HFFc6 (cell line): ENCODE measurements around the gene ZNF407. TPM values are rescaled to one million over a fixed set of nuclear protein-coding genes. Genes with fewer than 3 reads are reported as not detected.
A peak's percentile ranks its signal among the peaks of the same experiment; 100 is the strongest.

Experiments used
- DNase-seq: peaks from one replicate; pipeline ENCODE4 v3.0.0-alpha.2; 2018
- H3K27ac Mint-ChIP-seq: 2 replicates; pipeline ENCODE4 v1.8.0; 2020; ENCODE audit warnings: mild to moderate bottlenecking, mixed read lengths
- H3K27me3 Mint-ChIP-seq: 2 replicates; pipeline ENCODE4 v1.8.0; 2021; ENCODE audit warnings: mild to moderate bottlenecking, moderate library complexity, mixed read lengths; ENCODE audit not compliant: insufficient read depth
- H3K36me3 Mint-ChIP-seq: 2 replicates; pipeline ENCODE4 v1.8.0; 2021; ENCODE audit warnings: low read depth, mixed read lengths
- H3K4me1 Mint-ChIP-seq: 2 replicates; pipeline ENCODE4 v1.8.0; 2020; ENCODE audit warnings: low read depth, mixed read lengths
- H3K4me3 Mint-ChIP-seq: 2 replicates; pipeline ENCODE4 v1.8.0; 2020; ENCODE audit warnings: mild to moderate bottlenecking, moderate library complexity, mixed read lengths
- H3K9me3 Mint-ChIP-seq: 2 replicates; pipeline ENCODE4 v1.8.0; 2020; ENCODE audit warnings: mild to moderate bottlenecking, mixed read lengths
- total RNA-seq, 6 experiments: library from RNA; stranded (reverse); fragmentation: NEBNext Ultra II Directional; extraction: Animal tissue kit (Norgen Biotek cat#: 25700); gene quantifications; 2 replicates in 1 of 6; 3 replicates in 5 of 6; pipeline ENCODE4 v1.2.3, GENCODE V29; 2021
- TF ChIP-seq, protein P1 (sequence below): fragments of 200-600 bp; sonication (generic); IDR thresholded peaks from 2 replicates; pipeline ENCODE4 v1.5.0; 2021; ENCODE audit warnings: antibody characterized with exemption, mild to moderate bottlenecking

Gene ZNF407
- total RNA-seq, 6 experiments from 2014 or later, result 7.9 to 9.7 (median 9.1) TPM

DNA sequence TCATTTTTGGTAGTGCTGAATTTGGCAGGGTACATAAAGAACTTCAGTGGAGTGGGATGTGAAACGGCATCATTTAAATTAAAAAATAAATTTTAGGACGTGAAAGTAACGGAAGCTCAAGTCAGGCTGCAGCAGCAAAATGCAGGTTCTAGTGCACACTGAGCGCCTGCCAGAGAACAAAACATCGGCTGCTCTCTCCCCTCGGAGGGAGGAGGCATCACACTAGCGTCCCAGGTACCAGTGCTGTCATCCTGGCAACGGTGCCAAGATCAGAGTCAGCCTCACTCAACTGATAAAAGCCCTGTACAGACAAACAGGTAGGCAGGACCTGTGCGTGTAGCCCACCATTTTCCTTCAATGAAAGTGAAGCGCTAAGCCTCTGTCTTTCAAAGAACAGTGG lies 349.7 kb downstream of the ZNF407 start:
- Mint-ChIP-seq H3K9me3 (no peaks in the 10 kb centered on the region), H3K4me1 (peaks cover 62% of the 10 kb centered on the region), H3K27ac (no peak overlapping the region), H3K27me3 (no peaks in the 10 kb centered on the region), H3K4me3 (no peak overlapping the region), H3K36me3 (no peaks in the 10 kb centered on the region; the same call in 1 of the 2 replicates)
- TF ChIP-seq, protein P1, sequence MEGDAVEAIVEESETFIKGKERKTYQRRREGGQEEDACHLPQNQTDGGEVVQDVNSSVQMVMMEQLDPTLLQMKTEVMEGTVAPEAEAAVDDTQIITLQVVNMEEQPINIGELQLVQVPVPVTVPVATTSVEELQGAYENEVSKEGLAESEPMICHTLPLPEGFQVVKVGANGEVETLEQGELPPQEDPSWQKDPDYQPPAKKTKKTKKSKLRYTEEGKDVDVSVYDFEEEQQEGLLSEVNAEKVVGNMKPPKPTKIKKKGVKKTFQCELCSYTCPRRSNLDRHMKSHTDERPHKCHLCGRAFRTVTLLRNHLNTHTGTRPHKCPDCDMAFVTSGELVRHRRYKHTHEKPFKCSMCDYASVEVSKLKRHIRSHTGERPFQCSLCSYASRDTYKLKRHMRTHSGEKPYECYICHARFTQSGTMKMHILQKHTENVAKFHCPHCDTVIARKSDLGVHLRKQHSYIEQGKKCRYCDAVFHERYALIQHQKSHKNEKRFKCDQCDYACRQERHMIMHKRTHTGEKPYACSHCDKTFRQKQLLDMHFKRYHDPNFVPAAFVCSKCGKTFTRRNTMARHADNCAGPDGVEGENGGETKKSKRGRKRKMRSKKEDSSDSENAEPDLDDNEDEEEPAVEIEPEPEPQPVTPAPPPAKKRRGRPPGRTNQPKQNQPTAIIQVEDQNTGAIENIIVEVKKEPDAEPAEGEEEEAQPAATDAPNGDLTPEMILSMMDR, result no peak
- DNase-seq, result no peak

DNA sequence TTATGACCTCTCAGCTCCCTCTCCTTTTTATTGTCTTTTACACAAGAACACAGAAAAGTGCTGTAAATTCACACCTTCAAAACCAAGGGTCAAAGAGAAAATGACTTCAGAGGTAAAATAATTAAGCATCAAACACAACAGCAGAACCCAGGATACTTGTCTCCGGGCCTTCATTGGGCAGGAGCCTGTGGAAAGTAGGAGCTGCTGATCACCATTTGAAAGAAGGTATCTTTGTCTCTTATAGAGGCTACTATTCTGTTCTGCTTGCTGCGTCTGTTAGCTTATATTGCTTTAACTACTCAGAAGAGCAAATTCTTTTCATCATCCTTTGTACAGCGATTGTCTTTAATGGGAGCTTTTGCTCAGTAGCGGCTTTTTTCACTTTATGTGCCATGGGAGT lies 350.2 kb downstream of the ZNF407 start:
- peaks cover 4% of the 10 kb centered on the region for H3K36me3 Mint-ChIP-seq
- H3K4me3 Mint-ChIP-seq, result no peak overlapping the region
- H3K27me3 Mint-ChIP-seq, result no peaks in the 10 kb centered on the region
- no peak overlapping the region for H3K27ac Mint-ChIP-seq
- no peaks in the 10 kb centered on the region for H3K9me3 Mint-ChIP-seq
- TF ChIP-seq, protein P1, result no peak
- peaks cover 57% of the 10 kb centered on the region for H3K4me1 Mint-ChIP-seq
- DNase-seq, result no peak

DNA sequence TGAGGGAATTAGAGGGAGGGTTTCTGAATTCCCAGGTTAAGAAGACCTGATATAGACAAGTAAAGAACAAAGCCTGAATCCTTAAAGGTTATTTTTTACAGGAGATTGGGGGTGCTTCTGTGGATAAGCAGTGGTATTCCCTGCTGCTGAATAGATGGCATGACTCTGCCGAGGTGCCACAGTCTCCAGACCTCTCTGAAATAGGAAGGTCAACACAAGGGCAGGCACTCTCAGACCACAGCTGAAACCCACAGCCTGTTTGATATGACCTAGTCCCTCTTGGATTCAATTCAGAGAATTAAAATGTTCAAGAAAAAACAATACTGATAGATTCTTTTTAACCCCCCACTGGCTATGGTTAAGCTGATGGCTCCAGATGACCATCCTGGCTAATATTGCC lies 351.9 kb downstream of the ZNF407 start:
- Mint-ChIP-seq H3K4me3 (no peak overlapping the region), H3K4me1 (peaks cover 43% of the 10 kb centered on the region), H3K27me3 (no peaks in the 10 kb centered on the region), H3K9me3 (no peaks in the 10 kb centered on the region), H3K27ac (no peak overlapping the region), H3K36me3 (peaks cover 7% of the 10 kb centered on the region)
- DNase-seq, result no peak
- TF ChIP-seq, protein P1, result no peak

DNA sequence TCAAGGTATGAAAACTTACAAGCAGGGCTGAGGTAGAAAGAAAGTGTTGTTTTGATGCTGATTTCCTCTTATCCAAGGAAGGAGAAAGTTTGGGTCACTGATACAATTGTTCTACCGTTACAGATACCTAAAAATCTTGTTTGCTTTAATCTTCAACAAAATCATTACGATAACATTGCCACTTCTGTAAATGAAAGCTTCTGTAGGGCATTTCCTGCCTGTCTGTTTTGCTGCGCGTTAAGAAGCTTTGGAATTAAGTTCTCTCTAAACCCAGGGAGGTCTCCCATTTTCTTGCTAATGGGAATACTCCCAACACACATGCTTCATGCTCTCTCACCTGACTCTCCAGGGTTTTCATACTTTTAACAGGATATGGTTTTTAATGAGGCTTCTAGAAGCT lies 352.8 kb downstream of the ZNF407 start:
- Mint-ChIP-seq H3K36me3 (peaks cover 7% of the 10 kb centered on the region), H3K4me3 (no peak overlapping the region), H3K27ac (no peak overlapping the region), H3K4me1 (peaks cover 34% of the 10 kb centered on the region), H3K27me3 (no peaks in the 10 kb centered on the region), H3K9me3 (no peaks in the 10 kb centered on the region)
- TF ChIP-seq, protein P1, result no peak
- no peak for DNase-seq

DNA sequence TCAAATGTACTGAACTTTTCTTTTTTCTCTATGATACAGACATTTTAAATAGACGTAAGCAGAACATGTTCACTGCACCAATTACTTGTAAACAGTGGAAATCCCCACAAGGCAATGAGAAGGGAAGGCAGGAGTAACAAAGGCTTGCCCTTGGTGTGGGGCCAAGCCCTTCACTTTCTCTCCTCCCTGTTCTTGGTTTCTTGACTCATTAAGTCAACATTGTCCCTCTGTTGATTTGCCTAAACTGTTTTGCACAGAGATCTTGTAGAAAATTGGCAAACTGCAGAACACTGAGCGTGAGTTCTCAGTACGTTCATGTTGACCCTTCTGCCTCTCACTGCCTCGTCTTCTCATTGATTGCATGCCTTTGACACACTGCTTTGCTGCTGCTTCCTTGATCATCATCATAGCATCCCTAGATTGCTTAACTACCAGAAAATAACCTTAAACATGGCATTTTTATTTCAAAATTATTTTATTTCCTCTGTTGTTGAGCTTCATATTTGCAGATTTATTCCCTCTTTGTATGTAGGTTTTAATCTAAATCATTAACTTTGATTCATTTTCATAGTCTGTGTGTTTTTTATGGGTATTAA lies 353.6 kb downstream of the ZNF407 start:
- Mint-ChIP-seq H3K27me3 (no peaks in the 10 kb centered on the region), H3K4me1 (peaks cover 26% of the 10 kb centered on the region), H3K27ac (peak overlapping the region; percentile 42; the same call in 1 of the 2 replicates), H3K9me3 (no peaks in the 10 kb centered on the region), H3K4me3 (peak overlapping the region; percentile 31; the same call in 1 of the 2 replicates), H3K36me3 (peaks cover 7% of the 10 kb centered on the region)
- peak; percentile 70 for DNase-seq
- TF ChIP-seq, protein P1, result no peak
